IPS-18a (cell line): ENCODE results near the gene EPC2.
A peak's percentile ranks its signal among the peaks of the same experiment; 100 is the strongest.
"Not testable (repeated sequence)": the region's sequence is repeated elsewhere in the genome, so short reads cannot be mapped to it uniquely, and the experiment has no call there.

Source experiments
- H3K27ac ChIP-seq: one replicate; pipeline ENCODE4 v1.5.1; 2013; ENCODE audit warnings: low read length
- H3K27me3 ChIP-seq: one replicate; pipeline ENCODE4 v1.6.1; 2013; ENCODE audit warnings: mild to moderate bottlenecking, low read length; ENCODE audit not compliant: control insufficient read depth, insufficient read depth
- H3K36me3 ChIP-seq: one replicate; pipeline ENCODE4 v1.6.1; 2013; ENCODE audit warnings: low read depth, low read length; ENCODE audit not compliant: control insufficient read depth
- H3K4me1 ChIP-seq: one replicate; pipeline ENCODE4 v1.6.1; 2013; ENCODE audit warnings: low read depth, low read length; ENCODE audit not compliant: control insufficient read depth
- H3K4me3 ChIP-seq: one replicate; pipeline ENCODE4 v1.5.1; 2013; ENCODE audit warnings: low read length
- H3K9ac ChIP-seq: one replicate; pipeline ENCODE4 v1.6.1; 2013; ENCODE audit warnings: mild to moderate bottlenecking, low read length, moderate library complexity
- H3K9me3 ChIP-seq: one replicate; pipeline ENCODE4 v1.6.1; 2013; ENCODE audit warnings: low read depth, low read length; ENCODE audit not compliant: control insufficient read depth

The EPC2 gene

DNA sequence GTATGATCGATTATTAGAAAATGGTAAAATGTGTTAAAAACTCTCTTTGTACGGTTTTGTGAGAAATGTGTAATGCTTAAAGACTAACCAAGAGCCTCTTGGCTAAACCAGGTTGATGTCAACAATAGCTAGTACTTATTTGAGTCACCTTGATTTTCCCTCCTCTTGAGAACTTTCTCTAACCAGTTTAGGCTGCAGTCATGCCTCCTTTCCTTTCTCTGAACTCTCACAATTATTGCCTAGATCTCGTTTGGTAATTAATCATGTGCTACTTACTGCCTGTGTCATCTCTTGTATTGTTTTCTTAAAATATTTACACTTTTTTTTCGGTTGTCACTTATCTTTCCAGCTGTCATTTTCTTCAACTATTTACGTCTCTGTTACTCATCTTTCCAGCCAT lies 1.1 kb upstream of the EPC2 start:
- Histone ChIP-seq H3K9me3 (no peaks in the 10 kb centered on the region), H3K27ac (no peak overlapping the region), H3K9ac (no peak overlapping the region), H3K36me3 (no peaks in the 10 kb centered on the region), H3K4me3 (peak overlapping the region; percentile 95), H3K27me3 (peaks cover 13% of the 10 kb centered on the region), H3K4me1 (peaks cover 11% of the 10 kb centered on the region)

DNA sequence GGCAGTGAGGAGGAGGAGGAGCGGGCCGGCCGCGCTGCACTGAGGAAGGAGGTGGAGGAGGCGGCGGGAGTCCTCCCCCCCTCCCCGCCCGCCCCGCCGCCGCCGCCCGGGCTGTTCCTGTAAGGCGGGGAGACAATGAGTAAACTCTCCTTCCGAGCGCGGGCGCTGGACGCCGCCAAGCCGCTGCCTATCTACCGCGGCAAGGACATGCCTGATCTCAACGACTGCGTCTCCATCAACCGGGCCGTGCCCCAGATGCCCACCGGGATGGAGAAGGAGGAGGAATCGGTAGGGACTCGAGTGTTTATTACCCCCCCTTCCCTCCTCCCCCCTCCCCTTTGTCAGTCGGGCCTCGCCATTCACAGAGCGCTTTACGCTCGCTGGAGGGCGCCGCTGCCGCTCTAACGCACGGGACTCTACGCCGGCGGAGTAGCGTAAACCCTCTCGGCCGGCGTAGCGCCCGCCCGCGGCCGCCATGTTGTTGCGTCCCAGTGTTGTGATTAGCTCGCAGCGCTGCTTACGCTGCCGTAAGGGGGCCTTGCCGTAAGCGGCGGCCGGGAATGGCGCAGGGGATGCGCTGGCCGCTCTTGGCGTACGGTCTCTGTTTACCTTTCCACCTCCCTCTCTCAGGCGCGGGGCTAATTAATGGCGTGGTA lies 460 bp downstream of the EPC2 start:
- Histone ChIP-seq H3K4me1 (peaks cover 11% of the 10 kb centered on the region), H3K27ac (peak overlapping the region; percentile 91), H3K27me3 (peaks cover 13% of the 10 kb centered on the region), H3K4me3 (peak overlapping the region; percentile 95), H3K9me3 (no peaks in the 10 kb centered on the region), H3K36me3 (no peaks in the 10 kb centered on the region), H3K9ac (peak overlapping the region; percentile 93)

GRCh38 chr2:148645539-148646230 lies 1.1 kb downstream of the EPC2 start:
- Histone ChIP-seq H3K4me3 (peak overlapping the region; percentile 95), H3K36me3 (no peaks in the 10 kb centered on the region), H3K9me3 (no peaks in the 10 kb centered on the region), H3K9ac (peak overlapping the region; percentile 93), H3K4me1 (peaks cover 11% of the 10 kb centered on the region), H3K27me3 (peaks cover 13% of the 10 kb centered on the region), H3K27ac (no peak overlapping the region)

GRCh38 chr2:148646231-148646559 lies 1.6 kb downstream of the EPC2 start:
- H3K4me3 ChIP-seq = peak overlapping the region; percentile 95
- H3K4me1 ChIP-seq = peaks cover 11% of the 10 kb centered on the region
- no peak overlapping the region for H3K27ac ChIP-seq
- H3K9me3 ChIP-seq = no peaks in the 10 kb centered on the region
- peaks cover 13% of the 10 kb centered on the region for H3K27me3 ChIP-seq
- H3K9ac ChIP-seq = peak overlapping the region; percentile 93
- no peaks in the 10 kb centered on the region for H3K36me3 ChIP-seq

DNA sequence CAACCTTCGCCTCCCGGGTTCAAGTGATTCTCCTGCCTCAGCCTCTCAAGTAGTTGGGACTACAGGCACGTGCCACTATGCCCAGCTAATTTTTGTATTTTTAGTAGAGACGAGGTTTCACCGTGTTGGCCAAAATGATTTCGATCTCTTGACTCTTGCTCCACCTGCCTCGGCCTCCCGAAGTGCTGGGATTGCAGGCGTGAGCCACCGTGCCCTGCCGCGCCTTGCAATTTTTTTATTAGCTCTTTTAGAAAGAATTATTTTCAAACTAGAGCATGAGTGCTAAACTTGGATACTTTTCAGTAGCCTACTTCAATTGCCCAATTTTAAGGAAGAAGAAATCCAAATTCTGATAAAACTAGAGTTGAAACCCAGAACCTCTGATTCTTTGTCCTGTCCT lies 3.2 kb downstream of the EPC2 start:
- H3K4me1 ChIP-seq = peaks cover 18% of the 10 kb centered on the region
- H3K27me3 ChIP-seq = peaks cover 12% of the 10 kb centered on the region
- H3K9ac ChIP-seq, H3K27ac ChIP-seq, H3K36me3 ChIP-seq, H3K9me3 ChIP-seq, H3K4me3 ChIP-seq: not testable (repeated sequence)

- no peak overlapping the region for H3K9ac ChIP-seq
- H3K27ac ChIP-seq = no peak overlapping the region
- no peaks in the 10 kb centered on the region for H3K27me3 ChIP-seq
- H3K9me3 ChIP-seq = no peaks in the 10 kb centered on the region
- H3K4me3 ChIP-seq = no peak overlapping the region
- peaks cover 13% of the 10 kb centered on the region for H3K4me1 ChIP-seq
- no peaks in the 10 kb centered on the region for H3K36me3 ChIP-seq
These were observed 5.4 kb downstream of the EPC2 start for GRCh38 chr2:148649936-148650335.

DNA sequence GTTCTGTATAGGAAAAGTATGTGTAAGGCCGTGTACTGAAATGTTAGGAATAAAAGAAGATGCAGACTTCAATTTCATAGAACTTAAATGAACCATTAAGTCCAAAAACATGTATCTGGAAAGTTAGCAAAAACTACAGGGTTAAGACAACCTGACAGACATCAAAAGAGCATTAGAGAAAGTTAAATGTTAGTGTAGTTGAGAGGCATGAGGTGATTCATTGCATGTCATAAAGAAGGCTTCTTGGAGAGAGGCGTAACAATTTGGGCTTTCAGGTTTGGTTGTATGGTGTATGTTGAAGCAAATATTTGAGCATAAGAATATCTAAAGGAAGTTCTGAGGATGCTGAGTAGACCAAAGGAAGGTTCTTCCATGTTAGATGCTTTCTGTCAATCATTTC lies 6.3 kb downstream of the EPC2 start:
- no peak overlapping the region for H3K27ac ChIP-seq
- no peak overlapping the region for H3K4me3 ChIP-seq
- no peak overlapping the region for H3K9ac ChIP-seq
- H3K27me3 ChIP-seq = no peaks in the 10 kb centered on the region
- no peaks in the 10 kb centered on the region for H3K36me3 ChIP-seq
- H3K9me3 ChIP-seq = no peaks in the 10 kb centered on the region
- H3K4me1 ChIP-seq = peaks cover 13% of the 10 kb centered on the region

GRCh38 chr2:148651972-148652371 lies 7.4 kb downstream of the EPC2 start:
- Histone ChIP-seq H3K36me3 (no peaks in the 10 kb centered on the region), H3K27ac (no peak overlapping the region), H3K27me3 (no peaks in the 10 kb centered on the region), H3K4me3 (no peak overlapping the region), H3K9ac (no peak overlapping the region), H3K4me1 (peaks cover 17% of the 10 kb centered on the region), H3K9me3 (no peaks in the 10 kb centered on the region)

DNA sequence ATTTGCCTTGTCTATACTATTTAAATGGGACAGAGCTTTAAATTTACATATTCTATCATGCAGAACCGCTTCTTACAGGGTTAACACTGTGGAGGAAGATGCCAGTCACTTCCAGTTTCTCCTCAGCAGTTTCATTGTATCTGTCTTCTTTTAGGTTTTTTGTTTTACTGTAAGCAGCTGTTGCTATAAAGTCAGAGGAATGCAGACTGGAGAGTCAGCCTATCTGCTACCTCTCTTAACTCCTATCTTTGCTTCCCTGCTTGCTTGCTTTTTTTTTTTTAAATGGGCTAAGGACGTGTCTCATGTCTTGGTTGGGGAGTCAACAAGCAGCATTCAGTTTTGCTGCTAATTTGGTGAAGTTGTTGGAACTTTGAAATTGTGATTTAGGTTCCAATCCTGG lies 8.9 kb downstream of the EPC2 start:
- no peaks in the 10 kb centered on the region for H3K27me3 ChIP-seq
- H3K27ac ChIP-seq = no peak overlapping the region
- H3K9me3 ChIP-seq = no peaks in the 10 kb centered on the region
- H3K4me3 ChIP-seq = no peak overlapping the region
- no peak overlapping the region for H3K9ac ChIP-seq
- no peaks in the 10 kb centered on the region for H3K36me3 ChIP-seq
- H3K4me1 ChIP-seq = peaks cover 22% of the 10 kb centered on the region

- no peaks in the 10 kb centered on the region for H3K36me3 ChIP-seq
- peaks cover 22% of the 10 kb centered on the region for H3K4me1 ChIP-seq
- no peaks in the 10 kb centered on the region for H3K9me3 ChIP-seq
- no peak overlapping the region for H3K27ac ChIP-seq
- no peak overlapping the region for H3K9ac ChIP-seq
- no peak overlapping the region for H3K4me3 ChIP-seq
- no peaks in the 10 kb centered on the region for H3K27me3 ChIP-seq
These were observed 9.9 kb downstream of the EPC2 start for GRCh38 chr2:148654435-148654834.

DNA sequence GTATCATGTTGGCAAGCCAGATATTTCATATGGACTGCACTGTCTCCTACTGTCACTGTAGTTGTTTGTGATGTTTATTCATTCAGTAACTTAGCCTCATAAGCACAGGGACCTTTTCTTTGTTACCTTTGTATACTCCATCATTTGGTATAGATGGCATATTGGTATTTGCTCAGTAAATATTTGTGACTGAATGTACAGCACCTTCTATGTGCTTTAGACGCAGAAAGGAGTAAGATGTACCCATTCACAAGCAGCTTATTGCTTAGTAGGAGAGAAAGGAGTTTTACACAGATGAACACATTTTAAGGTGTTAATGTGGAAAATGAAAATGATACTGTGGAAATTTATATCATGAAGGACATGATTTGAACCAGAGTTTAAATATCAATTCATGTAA lies 12.0 kb downstream of the EPC2 start:
- no peak overlapping the region for H3K9ac ChIP-seq
- no peak overlapping the region for H3K4me3 ChIP-seq
- no peaks in the 10 kb centered on the region for H3K36me3 ChIP-seq
- H3K27ac ChIP-seq = no peak overlapping the region
- peaks cover 26% of the 10 kb centered on the region for H3K4me1 ChIP-seq
- no peaks in the 10 kb centered on the region for H3K9me3 ChIP-seq
- H3K27me3 ChIP-seq = no peaks in the 10 kb centered on the region
